Stimulated activated memory B cell treated with anti-CD40 and anti-IgM and Interleukin-4, amounts not matched to agents 10 μg/mL and 1 μg/mL and 100 μg/mL, for 72 hours (primary cell): Measurements from ENCODE around the gene EZR.
"Not testable (repeated sequence)": the region's sequence is repeated elsewhere in the genome, so short reads cannot be mapped to it uniquely, and the experiment has no call there.

ENCODE experiments used
- ATAC-seq: fragments of 150-1000 bp; cut with Tn5 transposase; 2 replicates; pipeline ENCODE4 v1.10.0; 2021
- H3K27ac Mint-ChIP-seq: one replicate; pipeline ENCODE4 v1.8.0; 2022; ENCODE audit warnings: mild to moderate bottlenecking, mixed read lengths
- H3K27me3 Mint-ChIP-seq: one replicate; pipeline ENCODE4 v1.8.0; 2022; ENCODE audit warnings: mixed read lengths
- H3K36me3 Mint-ChIP-seq: one replicate; pipeline ENCODE4 v1.8.0; 2022; ENCODE audit warnings: mixed read lengths
- H3K4me1 Mint-ChIP-seq: one replicate; pipeline ENCODE4 v1.8.0; 2022; ENCODE audit warnings: mixed read lengths
- H3K4me3 Mint-ChIP-seq: one replicate; pipeline ENCODE4 v1.8.0; 2022; ENCODE audit warnings: mild to moderate bottlenecking, moderate library complexity, mixed read lengths
- H3K9me3 Mint-ChIP-seq: one replicate; pipeline ENCODE4 v1.8.0; 2022; ENCODE audit warnings: mixed read lengths

The EZR gene

GRCh38 chr6:158849899-158850806, 31.0 kb upstream of the EZR start:
- Mint-ChIP-seq H3K9me3 (no peaks in the 10 kb centered on the region), H3K27me3 (no peaks in the 10 kb centered on the region), H3K36me3 (no peaks in the 10 kb centered on the region), H3K4me1 (peaks cover 19% of the 10 kb centered on the region), H3K4me3 (no peak overlapping the region), H3K27ac (peak overlapping the region; percentile 82)
- peak; percentile 32 for ATAC-seq

- Mint-ChIP-seq H3K36me3 (no peaks in the 10 kb centered on the region), H3K27me3 (no peaks in the 10 kb centered on the region), H3K4me1 (peaks cover 27% of the 10 kb centered on the region), H3K9me3 (no peaks in the 10 kb centered on the region), H3K27ac (peak overlapping the region; percentile 82), H3K4me3 (no peak overlapping the region)
- ATAC-seq = no peak
These were observed 29.3 kb upstream of the EZR start for GRCh38 chr6:158848490-158848895.

- Mint-ChIP-seq H3K27me3 (no peaks in the 10 kb centered on the region), H3K27ac (no peak overlapping the region), H3K36me3 (no peaks in the 10 kb centered on the region), H3K9me3 (no peaks in the 10 kb centered on the region), H3K4me1 (peaks cover 34% of the 10 kb centered on the region), H3K4me3 (no peak overlapping the region)
- ATAC-seq = no peak
These were observed 28.6 kb upstream of the EZR start for GRCh38 chr6:158847786-158848185.

DNA sequence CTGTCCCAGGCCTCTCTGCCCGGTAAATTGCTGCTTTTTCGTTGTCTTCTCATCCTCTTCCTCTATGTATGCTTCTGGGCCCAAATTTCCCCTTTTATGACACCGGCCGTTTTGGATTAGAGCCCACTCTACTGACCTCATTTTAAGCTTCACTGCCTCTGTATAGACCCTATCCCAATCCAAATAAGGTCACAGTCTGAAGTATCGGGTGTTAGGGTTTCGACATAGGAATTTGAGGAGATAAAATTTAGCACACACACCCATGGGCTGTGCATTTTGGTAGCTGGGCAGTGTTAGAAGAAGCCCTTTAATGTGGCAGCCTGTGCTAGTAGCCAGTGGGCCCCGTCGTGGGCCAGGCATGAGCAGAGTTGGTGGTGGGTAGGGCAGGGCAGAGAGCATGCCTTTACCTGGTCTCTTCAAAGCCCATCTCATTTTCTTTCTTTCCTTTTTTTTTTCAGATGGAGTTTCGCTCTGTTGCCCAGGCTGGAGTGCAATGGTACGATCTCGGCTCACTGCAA, 27.9 kb upstream of the EZR start:
- H3K27ac Mint-ChIP-seq = no peak overlapping the region
- H3K4me3 Mint-ChIP-seq = no peak overlapping the region
- H3K36me3 Mint-ChIP-seq = no peaks in the 10 kb centered on the region
- H3K9me3 Mint-ChIP-seq = no peaks in the 10 kb centered on the region
- H3K4me1 Mint-ChIP-seq = peaks cover 34% of the 10 kb centered on the region
- no peaks in the 10 kb centered on the region for H3K27me3 Mint-ChIP-seq
- no peak for ATAC-seq

- Mint-ChIP-seq H3K27ac (peak overlapping the region; percentile 62), H3K4me1 (peaks cover 16% of the 10 kb centered on the region), H3K36me3 (no peaks in the 10 kb centered on the region), H3K27me3 (no peaks in the 10 kb centered on the region), H3K4me3 (no peak overlapping the region), H3K9me3 (no peaks in the 10 kb centered on the region)
- ATAC-seq = no peak
These were observed 24.8 kb upstream of the EZR start for GRCh38 chr6:158843751-158844683.

DNA sequence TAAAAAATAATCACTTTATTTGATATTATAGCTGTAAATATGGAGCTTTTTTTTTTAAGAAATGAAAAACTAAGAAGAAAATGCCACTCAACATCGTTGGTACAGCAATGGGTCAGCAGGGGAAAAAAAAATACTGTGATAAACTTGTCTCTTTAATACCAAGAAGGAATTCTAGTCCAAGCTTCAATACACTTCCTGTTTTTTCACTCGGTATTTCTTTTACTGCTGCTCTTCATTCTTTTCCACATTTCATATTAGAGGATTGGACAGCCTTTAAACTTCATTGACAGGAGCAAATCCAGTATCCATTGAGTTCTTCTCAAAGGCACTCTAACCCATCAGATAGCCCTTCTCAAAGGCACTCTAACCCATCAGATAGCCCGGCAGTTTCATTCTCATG, 22.2 kb upstream of the EZR start:
- no peak for ATAC-seq
- Mint-ChIP-seq H3K4me1 (peaks cover 25% of the 10 kb centered on the region), H3K4me3 (no peak overlapping the region), H3K27me3 (no peaks in the 10 kb centered on the region), H3K27ac (no peak overlapping the region), H3K9me3 (no peaks in the 10 kb centered on the region), H3K36me3 (no peaks in the 10 kb centered on the region)

DNA sequence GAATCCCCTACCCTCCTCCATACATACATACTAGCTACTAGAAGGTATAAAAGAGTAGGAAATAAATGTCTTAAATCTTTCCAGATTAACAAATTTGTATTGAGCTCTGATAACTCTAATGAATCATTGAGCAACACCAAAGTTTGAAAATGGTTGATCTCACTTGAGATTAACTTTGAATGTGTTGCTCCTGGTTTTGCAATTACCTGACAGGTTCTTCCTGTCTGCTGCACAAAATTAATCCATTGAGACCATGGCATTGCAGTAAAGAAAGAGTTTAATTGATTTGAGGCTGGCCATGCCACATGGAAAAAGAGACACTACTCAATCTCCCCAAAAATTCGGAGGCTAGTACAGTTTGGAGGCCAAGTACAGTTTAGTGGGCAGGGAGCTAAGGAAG, 21.3 kb upstream of the EZR start:
- Mint-ChIP-seq H3K4me1 (peaks cover 32% of the 10 kb centered on the region), H3K36me3 (no peaks in the 10 kb centered on the region), H3K27ac (no peak overlapping the region), H3K9me3 (no peaks in the 10 kb centered on the region), H3K27me3 (no peaks in the 10 kb centered on the region), H3K4me3 (no peak overlapping the region)
- no peak for ATAC-seq

GRCh38 chr6:158839796-158840195, 20.6 kb upstream of the EZR start:
- Mint-ChIP-seq H3K4me1 (peaks cover 39% of the 10 kb centered on the region), H3K9me3 (no peaks in the 10 kb centered on the region), H3K27me3 (no peaks in the 10 kb centered on the region), H3K36me3 (no peaks in the 10 kb centered on the region), H3K27ac (no peak overlapping the region), H3K4me3 (no peak overlapping the region)
- no peak for ATAC-seq

DNA sequence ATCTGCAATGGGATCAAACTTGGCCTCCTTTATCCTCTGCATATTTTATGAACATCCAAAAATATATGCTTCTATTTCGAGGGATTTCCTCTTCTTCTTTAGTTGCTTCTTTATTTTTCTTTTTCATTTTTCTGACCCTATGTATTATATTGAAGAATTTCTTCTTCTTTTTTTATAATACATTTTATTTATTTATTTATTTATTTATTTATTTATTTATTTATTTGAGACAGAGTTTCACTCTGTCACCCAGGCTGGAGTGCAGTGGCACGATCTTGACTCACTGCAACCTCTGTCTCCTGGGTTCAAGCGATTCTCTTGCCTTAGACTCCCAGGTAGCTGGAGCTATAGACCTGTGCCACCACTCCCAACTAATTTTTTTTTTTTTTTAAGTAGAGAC, 19.6 kb upstream of the EZR start:
- not testable (repeated sequence) for H3K9me3 Mint-ChIP-seq, H3K27me3 Mint-ChIP-seq, H3K36me3 Mint-ChIP-seq, H3K4me3 Mint-ChIP-seq, H3K27ac Mint-ChIP-seq, ATAC-seq
- peaks cover 36% of the 10 kb centered on the region for H3K4me1 Mint-ChIP-seq

- no peak overlapping the region for H3K27ac Mint-ChIP-seq
- H3K27me3 Mint-ChIP-seq = no peaks in the 10 kb centered on the region
- peaks cover 28% of the 10 kb centered on the region for H3K4me1 Mint-ChIP-seq
- H3K4me3 Mint-ChIP-seq = no peak overlapping the region
- H3K36me3 Mint-ChIP-seq = no peaks in the 10 kb centered on the region
- H3K9me3 Mint-ChIP-seq = no peaks in the 10 kb centered on the region
- ATAC-seq = no peak
These were observed 18.8 kb upstream of the EZR start for GRCh38 chr6:158837684-158838625.

DNA sequence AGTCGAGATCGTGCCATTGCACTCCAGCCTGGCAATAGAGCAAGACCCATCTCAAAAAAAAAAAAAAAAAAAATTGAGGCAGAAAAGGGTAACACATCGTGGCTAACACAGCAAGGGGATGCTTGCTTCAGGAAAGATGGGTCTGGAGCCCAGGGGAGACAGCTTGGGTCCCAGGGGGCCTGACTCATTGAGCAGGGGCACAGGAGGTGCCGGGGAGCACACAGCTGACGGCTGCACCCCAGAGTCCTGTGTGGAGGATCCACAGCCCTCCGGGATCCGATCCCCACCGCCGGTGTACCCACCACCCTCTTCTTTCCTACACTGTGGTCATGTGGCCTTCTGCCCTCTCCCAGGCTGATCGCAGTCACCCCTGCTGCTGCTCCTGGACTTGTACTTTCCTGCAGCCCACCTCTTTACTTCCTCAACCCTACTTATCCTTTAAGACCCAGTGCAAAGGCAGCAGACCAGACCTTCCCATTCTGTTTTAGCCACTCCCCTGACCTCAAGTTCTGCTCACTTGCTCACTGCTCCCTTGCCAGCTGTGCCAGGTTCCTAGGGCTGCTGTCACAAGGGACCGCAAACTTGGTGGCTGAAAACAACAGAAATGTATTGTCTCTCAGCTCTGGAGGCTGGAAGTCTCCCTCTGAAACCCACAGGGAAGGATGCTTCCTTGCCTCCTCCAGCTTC, 17.6 kb upstream of the EZR start:
- no peaks in the 10 kb centered on the region for H3K27me3 Mint-ChIP-seq
- peak overlapping the region; percentile 27 for H3K27ac Mint-ChIP-seq
- H3K9me3 Mint-ChIP-seq = no peaks in the 10 kb centered on the region
- peaks cover 33% of the 10 kb centered on the region for H3K4me1 Mint-ChIP-seq
- no peak overlapping the region for H3K4me3 Mint-ChIP-seq
- H3K36me3 Mint-ChIP-seq = no peaks in the 10 kb centered on the region
- ATAC-seq = peak; percentile 45

- Mint-ChIP-seq H3K9me3 (no peaks in the 10 kb centered on the region), H3K27ac (peak overlapping the region; percentile 46), H3K27me3 (no peaks in the 10 kb centered on the region), H3K4me1 (peaks cover 33% of the 10 kb centered on the region), H3K4me3 (no peak overlapping the region), H3K36me3 (no peaks in the 10 kb centered on the region)
- ATAC-seq = no peak
These were observed 16.6 kb upstream of the EZR start for GRCh38 chr6:158835616-158836221.

GRCh38 chr6:158834675-158835385, 15.7 kb upstream of the EZR start:
- Mint-ChIP-seq H3K9me3 (no peaks in the 10 kb centered on the region), H3K4me1 (peaks cover 33% of the 10 kb centered on the region), H3K36me3 (no peaks in the 10 kb centered on the region), H3K27ac (peak overlapping the region; percentile 46), H3K27me3 (no peaks in the 10 kb centered on the region), H3K4me3 (no peak overlapping the region)
- ATAC-seq = no peak
